GM23248 (cell line): Measurements from ENCODE around the gene TMEM98. TPM values are rescaled to one million over a fixed set of nuclear protein-coding genes. Genes with fewer than 3 reads are reported as not detected.

Experiments
- DNase-seq: peaks from one replicate; pipeline ENCODE4 v3.0.0-alpha.2; 2015
- H2AFZ ChIP-seq: fragments of 200-600 bp; sonication (generic); 2 replicates; pipeline ENCODE4 v1.6.1; 2016; ENCODE audit warnings: antibody characterized with exemption
- H3F3A ChIP-seq: fragments of 200-600 bp; sonication (generic); 2 replicates; pipeline ENCODE4 v1.6.1; 2016; ENCODE audit warnings: mild to moderate bottlenecking, antibody characterized with exemption, mixed run types; ENCODE audit not compliant: insufficient read depth
- H3K27ac ChIP-seq: fragments of 200-600 bp; sonication (generic); 2 replicates; pipeline ENCODE4 v1.5.1; 2016; ENCODE audit warnings: mild to moderate bottlenecking
- H3K27me3 ChIP-seq: fragments of 200-600 bp; sonication (generic); replicated peaks from 2 replicates; pipeline ENCODE4 v1.6.1; 2016; ENCODE audit warnings: mild to moderate bottlenecking; ENCODE audit not compliant: insufficient read depth
- H3K36me3 ChIP-seq: fragments of 200-600 bp; sonication (generic); 2 replicates; pipeline ENCODE4 v1.6.1; 2016; ENCODE audit warnings: low read depth, mild to moderate bottlenecking
- H3K4me1 ChIP-seq: fragments of 200-600 bp; sonication (generic); 2 replicates; pipeline ENCODE4 v1.6.1; 2016; ENCODE audit warnings: mild to moderate bottlenecking; ENCODE audit not compliant: insufficient read depth
- H3K4me2 ChIP-seq: fragments of 200-600 bp; sonication (generic); one replicate; pipeline ENCODE4 v1.6.1; 2016; ENCODE audit warnings: mild to moderate bottlenecking; ENCODE audit not compliant: unreplicated experiment
- H3K4me3 ChIP-seq: fragments of 200-600 bp; sonication (generic); 2 replicates; pipeline ENCODE4 v1.5.1; 2016; ENCODE audit warnings: mild to moderate bottlenecking
- H3K79me2 ChIP-seq: fragments of 200-600 bp; sonication (generic); 2 replicates; pipeline ENCODE4 v1.6.1; 2016; ENCODE audit warnings: mild to moderate bottlenecking; ENCODE audit not compliant: insufficient read depth
- H3K9ac ChIP-seq: fragments of 200-600 bp; sonication (generic); 2 replicates; pipeline ENCODE4 v1.6.1; 2016; ENCODE audit warnings: mild to moderate bottlenecking
- H3K9me2 ChIP-seq: fragments of 200-600 bp; sonication (generic); 2 replicates; pipeline ENCODE4 v1.6.1; 2016; ENCODE audit warnings: mixed run types, mild to moderate bottlenecking, moderate library complexity; ENCODE audit not compliant: insufficient read depth
- H3K9me3 ChIP-seq: fragments of 200-600 bp; sonication (generic); one replicate; pipeline ENCODE4 v1.6.1; 2017; ENCODE audit warnings: low read depth
- H4K20me1 ChIP-seq: fragments of 200-600 bp; sonication (generic); 2 replicates; pipeline ENCODE4 v1.6.0; 2016; ENCODE audit not compliant: insufficient read depth
- EZH2 ChIP-seq: fragments of 200-600 bp; sonication (generic); IDR thresholded peaks from 2 replicates; pipeline ENCODE4 v1.6.1; 2018; ENCODE audit warnings: antibody characterized with exemption, mild to moderate bottlenecking; ENCODE audit not compliant: insufficient read depth, poor library complexity, severe bottlenecking
- EZH2phosphoT487 ChIP-seq: fragments of 200-600 bp; sonication (generic); IDR thresholded peaks from 2 replicates; pipeline ENCODE4 v1.6.1; 2018; ENCODE audit warnings: antibody characterized with exemption, moderate library complexity, mild to moderate bottlenecking, low read depth; ENCODE audit not compliant: insufficient read depth
- WGBS, 2 experiments: methylation state at CpG; one replicate each; pipeline ENCODE4 v1.1.6; 2015 to 2017; ENCODE audit warnings: low lambda C conversion rate in 2 of 2, low coverage in 1 of 2; ENCODE audit errors: missing lambda C conversion rate in 2 of 2; 5-methylcytosine and 5-hydroxymethylcytosine counted together
- in situ Hi-C: fragments of 300-500 bp; cut with MboI; formaldehyde crosslinking; loops from 2 replicates; pipeline ENCODE4 v1.15.0; 2020
- polyA plus RNA-seq: library from polyadenylated mRNA; unstranded; fragments of >200 nt; fragmentation: Nextera tagmentation; extraction: Ambion mirVana; gene quantifications from 2 replicates; pipeline ENCODE4 v1.2.1, GENCODE V29; 2016
- total RNA-seq: library from RNA; depleted of rRNA; stranded (reverse); fragments of >200 nt; shearing (Covaris generic); gene quantifications from 2 replicates; pipeline ENCODE4 v1.2.3, GENCODE V29; 2014; rRNA removed

TMEM98 gene
- total and polyA plus RNA-seq, 2 experiments from 2014 or later: 148 to 153 TPM

DNA sequence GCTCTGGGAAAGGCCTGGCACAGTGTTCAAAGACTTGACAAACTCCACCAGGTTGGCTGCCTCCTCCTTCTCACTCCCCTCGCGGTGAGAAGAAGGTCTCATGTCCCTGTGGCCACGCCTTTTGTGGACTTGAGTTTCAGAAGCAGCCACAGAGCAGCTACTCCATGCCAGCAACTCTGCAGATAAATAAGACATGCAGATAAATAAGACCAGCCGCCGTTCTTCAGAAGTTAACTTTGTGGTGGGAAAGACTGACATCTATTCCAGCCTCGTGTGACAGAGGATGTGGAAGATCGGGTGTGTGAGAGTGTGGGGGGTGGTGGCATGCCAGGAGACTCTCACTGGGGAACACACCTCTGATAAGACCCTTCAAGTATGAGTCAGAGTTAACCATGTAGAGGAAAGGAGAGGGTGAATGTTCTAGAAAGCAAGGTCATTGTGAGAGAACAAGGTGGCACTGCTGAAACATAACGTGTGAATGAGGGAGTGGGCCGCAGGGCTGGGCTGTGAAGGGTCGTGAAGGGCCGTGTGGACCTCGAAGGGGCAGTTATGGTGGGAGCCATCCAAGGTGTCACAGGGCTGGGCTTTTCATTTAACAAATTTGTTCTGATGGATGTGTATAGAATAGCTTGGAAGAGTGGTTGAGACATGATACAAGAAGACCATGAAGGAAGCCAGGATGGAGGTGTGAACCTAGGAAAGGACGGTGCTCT is 64.5 kb downstream of the TMEM98 start:
- WGBS, 2 experiments: 24 to 26% methylated on average over 13 of the region's 13 CpGs

GRCh38 chr17:32993977-32994376 is 66.0 kb downstream of the TMEM98 start:
- Histone ChIP-seq H4K20me1 (no peaks in the 10 kb centered on the region), H3K4me1 (peaks cover 9% of the 10 kb centered on the region; the same call in 1 of the 2 replicates), H3K9me3 (no peaks in the 10 kb centered on the region), H3K79me2 (no peaks in the 10 kb centered on the region), H3K27me3 (no peaks in the 10 kb centered on the region), H3K36me3 (no peaks in the 10 kb centered on the region), H3K9me2 (no peaks in the 10 kb centered on the region), H3K4me3 (no peak overlapping the region), H3K9ac (no peak overlapping the region), H2AFZ (no peak overlapping the region), H3K4me2 (no peak overlapping the region), H3F3A (no peaks in the 10 kb centered on the region), H3K27ac (no peak overlapping the region)
- no peak for DNase-seq
- in situ Hi-C loops: loop anchor here (10.0 kb wide), 1 partner anchor 209 kb away; no protein-coding TSS in a partner anchor
- TF ChIP-seq EZH2phosphoT487 (no peak), EZH2 (no peak)
- 71 to 78% methylated on average over 9 of the region's 9 CpGs for WGBS, 2 experiments

More for the DNA sequence above, 64.5 kb downstream of the TMEM98 start:
- Histone ChIP-seq H3K27ac (no peak overlapping the region), H3K36me3 (no peaks in the 10 kb centered on the region), H3K9ac (no peak overlapping the region), H3K4me2 (no peak overlapping the region), H4K20me1 (no peaks in the 10 kb centered on the region), H3K9me3 (no peaks in the 10 kb centered on the region), H2AFZ (no peak overlapping the region), H3K4me3 (no peak overlapping the region), H3K27me3 (no peaks in the 10 kb centered on the region), H3F3A (no peaks in the 10 kb centered on the region), H3K4me1 (no peaks in the 10 kb centered on the region), H3K9me2 (no peaks in the 10 kb centered on the region), H3K79me2 (no peaks in the 10 kb centered on the region)
- in situ Hi-C loops: loop anchor here (10.0 kb wide), 1 partner anchor 208 kb away; no protein-coding TSS in a partner anchor
- DNase-seq: no peak
- no peak for TF ChIP-seq EZH2phosphoT487
- TF ChIP-seq EZH2: no peak

Other genes with a start within 250 kb of the TMEM98 start
- gene MYO1D, start 51.0 kb upstream of the TMEM98 start, total RNA-seq: 99.5 and 103 TPM in 2 replicates
- gene MYO1D, start 51.0 kb upstream of the TMEM98 start, polyA plus RNA-seq: 54.1 and 54.5 TPM in 2 replicates
- not detected in 2 replicates for gene SPACA3, start 63.7 kb downstream of the TMEM98 start, total RNA-seq
- not detected in 2 replicates for gene SPACA3, start 63.7 kb downstream of the TMEM98 start, polyA plus RNA-seq